HG03159 (cell line): ENCODE measurements around the gene NAT16.
A peak's percentile ranks its signal among the peaks of the same experiment; 100 is the strongest.

Experiments used
- ATAC-seq: cut with Tn5 transposase; IDR thresholded peaks from one replicate; pipeline ENCODE4 v1.9.1; 2021; ENCODE audit warnings: mild to moderate bottlenecking, moderate library complexity; ENCODE audit not compliant: unreplicated experiment

The NAT16 gene

DNA sequence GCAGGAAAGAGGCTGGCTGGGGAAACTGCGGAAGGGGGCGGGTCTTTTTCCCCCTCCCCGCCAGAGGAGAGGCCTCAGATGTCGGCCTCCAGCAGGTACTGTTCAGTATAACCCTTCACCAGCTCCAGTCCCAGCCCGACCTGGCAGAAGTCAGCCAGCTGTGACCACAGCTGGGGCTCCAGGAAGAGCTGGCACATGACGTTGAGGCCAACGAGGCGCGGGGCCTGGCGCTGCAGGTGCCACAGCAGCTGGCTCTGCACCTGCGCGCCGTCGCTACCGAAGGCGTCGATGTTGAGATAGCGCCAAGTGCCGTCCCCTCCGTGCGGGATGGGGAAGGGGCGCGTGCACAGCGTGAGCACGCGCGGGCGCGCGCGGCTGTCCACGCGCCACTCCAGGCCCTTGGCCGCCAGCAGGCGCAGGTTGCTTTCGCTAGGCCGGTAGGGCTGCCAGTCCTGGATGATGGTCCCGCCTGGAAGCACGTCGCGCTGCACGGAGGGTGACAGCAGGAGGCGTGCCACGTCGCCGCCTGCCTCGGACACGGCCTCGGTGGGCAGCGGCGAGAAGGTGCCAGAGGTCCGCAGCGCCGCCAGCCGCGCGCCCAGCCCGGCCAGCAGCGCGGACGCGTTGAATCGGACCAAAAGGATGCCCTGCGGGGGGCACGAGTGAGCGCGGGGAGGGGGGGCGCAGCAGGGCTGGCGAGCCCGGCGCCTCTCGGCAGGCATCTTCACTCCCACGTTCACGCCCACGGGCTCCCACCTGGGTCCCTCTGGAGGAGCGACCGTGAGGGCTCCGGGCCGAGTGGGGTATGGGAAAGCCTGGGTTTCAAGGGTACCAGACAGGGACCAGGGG is 7.9 kb downstream of the NAT16 start:
- no peak for ATAC-seq

DNA sequence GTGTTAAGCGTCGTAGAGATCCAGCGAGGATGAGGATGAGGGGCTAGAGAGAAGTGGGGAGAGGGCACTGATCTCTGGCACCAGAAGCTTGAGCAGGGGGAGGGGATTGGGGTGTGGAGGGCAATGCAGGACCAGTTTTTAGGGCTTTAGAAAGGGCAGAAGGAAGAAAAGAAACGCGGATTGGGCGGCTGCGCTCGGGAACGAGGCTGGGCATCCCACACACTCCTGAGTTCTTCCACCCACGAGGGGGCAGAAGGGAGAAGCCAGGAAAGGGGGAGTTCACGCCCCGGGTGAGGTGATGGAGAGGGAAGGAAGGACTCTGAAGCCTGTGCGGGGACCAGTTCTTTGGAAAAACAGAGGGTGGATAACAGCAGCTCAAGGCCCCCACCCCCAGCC is 8.7 kb downstream of the NAT16 start:
- ATAC-seq: no peak

DNA sequence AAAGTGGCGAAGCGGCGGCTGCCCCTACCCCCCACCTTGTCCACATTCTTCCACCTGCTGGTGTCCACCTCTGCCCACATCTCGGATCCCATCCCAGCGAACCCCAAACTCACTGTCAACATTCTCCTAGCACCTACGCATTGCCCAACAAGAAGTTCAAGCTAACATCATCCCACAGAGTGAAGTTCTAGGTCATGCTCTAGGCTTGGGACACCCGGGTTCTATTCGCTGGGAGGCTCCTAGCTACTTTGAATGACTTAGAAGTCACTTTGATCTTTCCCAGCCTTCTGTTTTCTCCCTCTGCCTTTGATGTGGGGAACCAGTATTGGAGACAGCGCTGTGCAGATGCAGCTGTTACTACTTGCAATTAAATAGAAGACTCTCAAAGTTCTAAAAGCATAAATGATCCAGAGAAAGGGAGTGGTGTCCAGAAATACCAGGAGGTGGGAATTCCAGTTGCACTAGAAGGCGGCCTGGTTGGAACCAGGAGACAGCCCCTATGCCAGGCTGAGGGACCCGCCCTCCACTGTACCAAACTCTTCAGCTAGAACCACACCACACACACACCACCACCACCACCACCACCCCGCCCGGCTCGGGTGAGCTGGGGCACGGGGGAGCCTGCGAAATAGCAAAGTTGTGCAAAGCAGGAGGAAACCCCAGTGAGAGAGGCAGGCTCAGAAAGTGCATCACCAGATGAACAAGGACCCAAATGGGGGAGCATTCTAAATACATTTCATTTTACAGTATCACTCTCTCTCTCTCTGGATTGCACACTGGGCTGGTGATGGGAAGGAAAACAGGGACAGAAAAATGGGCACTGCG is 9.3 kb downstream of the NAT16 start:
- ATAC-seq: no peak

DNA sequence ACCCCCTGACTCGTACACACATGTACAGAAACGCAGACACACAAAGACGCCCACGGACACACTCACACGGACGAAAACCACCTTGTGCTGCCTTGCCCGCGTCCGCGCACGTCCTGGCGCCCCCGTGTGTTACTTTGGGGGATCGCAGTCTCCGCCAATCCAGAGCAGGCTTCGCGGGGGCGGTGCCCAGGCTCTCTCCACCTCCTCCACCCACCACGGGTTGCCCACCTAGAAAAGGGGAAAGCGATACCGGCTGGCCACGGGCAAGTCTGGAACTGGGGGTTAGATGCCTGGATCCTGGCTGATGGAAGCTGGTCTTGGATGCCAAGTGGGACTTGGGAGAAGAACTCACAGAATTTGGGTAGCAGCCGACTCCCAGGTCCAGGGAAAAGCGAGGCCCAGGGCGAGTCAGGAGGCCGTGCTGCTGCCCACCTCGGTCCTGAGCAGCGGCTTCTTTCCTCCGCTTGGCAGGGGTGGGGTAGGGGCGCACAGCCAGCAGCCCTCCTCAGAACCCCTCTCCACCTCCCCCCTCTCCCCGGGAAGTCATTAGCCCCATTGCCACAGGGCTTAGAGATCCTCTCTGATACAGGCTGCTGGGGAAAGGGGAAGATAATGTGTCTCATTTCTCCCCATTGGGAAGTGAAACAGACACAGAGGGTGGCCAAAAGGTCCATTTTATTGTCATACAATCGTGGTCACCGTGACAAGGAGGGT is 10.1 kb downstream of the NAT16 start:
- ATAC-seq: no peak

DNA sequence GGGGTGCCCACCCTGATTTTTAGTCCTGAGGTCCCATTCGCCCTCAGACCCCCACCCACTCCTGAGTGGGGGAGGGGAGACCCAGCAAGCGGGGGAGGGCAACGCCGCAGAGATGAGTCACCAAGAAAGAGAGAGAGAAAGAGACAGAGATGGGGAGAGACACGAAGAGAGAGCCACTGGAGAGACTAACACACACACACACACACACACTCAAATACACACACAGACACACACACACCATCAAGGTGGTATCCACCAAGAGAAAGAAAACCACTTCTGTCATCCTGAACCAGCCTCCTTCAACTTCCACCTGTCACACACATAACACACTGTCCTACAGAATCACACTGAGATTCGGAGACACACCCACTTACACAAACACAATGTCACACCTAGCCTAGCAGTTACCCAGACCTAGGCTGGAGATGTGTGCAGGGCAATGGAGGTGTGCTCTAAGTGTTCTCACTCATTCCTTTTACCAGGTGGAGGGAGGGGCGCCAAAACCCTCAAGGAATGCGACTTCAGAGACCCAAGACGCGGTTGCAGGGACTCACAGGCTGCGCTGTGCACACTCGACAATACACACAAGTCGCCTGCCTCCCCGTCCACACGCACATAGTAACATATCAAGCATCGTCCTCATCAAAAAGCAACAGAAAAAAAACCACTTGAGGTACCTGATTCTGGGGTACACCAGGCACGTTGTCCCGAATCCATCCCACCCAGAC is 10.8 kb downstream of the NAT16 start:
- ATAC-seq: no peak

DNA sequence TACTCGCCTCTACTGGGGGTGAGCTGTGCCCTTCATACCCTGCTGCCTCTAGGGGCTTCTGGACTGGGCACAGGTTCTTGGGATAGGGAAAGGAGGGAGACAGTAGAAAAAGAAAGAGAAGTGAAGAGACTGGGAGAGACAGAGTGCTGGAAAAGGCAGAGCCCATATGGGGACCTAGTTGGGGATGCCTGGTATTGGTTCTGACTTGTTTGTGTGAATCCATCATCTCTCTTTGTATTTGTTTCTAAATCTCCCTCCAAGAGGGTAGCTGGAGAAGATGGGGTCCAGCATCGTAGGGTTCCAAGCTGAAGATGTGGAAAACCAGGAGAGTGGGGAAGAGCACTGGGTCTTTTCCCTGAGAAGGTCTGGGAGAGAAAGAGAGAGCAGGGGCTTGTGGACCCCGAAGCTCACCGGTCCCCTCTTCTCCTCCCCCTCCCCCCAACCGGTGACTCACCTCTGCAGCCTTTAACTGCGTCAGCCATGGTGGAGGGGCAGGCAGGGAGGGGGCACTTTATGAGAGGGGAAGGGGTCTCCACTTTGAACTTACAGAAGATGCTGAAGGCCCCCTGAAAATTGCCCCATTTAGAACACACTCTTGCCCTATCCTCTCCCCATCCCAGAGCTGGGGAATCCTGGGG is 11.6 kb downstream of the NAT16 start:
- ATAC-seq: no peak

DNA sequence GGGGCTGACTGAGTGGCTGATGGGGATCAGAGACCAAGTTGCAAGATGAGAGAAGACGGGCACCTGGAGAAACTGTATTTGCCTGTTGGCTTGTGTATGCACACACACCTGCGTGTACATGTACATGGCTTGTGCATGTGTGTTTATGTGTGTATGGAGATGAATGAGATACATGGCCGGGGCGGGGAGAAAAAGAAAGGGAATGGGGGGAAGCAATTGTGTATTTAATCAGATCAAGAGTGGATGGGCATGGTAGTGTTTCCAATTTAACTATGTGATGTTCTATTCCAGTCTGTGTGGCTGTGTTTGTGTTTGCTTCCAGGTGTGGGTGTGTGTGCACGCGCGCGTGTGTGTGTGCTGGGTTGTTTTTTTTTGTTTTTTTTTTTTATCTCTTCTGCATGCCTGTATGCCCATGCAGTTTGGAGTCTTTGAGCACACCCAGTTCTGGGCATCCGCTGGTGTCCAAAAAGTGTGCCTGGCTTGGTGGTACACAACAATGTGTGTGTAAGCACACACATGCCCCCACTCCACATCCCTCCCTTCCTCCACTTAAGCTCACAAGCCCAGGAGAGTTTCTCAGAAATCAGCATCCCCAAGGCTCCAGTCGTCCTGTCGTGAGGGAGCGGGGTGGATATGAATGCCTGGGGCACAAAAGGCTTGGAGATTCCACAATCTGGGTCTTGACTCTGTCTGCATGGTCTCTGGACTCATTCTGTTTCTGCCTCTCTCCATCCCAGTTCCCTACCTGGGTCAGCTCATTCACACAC is 12.3 kb downstream of the NAT16 start:
- ATAC-seq: no peak

DNA sequence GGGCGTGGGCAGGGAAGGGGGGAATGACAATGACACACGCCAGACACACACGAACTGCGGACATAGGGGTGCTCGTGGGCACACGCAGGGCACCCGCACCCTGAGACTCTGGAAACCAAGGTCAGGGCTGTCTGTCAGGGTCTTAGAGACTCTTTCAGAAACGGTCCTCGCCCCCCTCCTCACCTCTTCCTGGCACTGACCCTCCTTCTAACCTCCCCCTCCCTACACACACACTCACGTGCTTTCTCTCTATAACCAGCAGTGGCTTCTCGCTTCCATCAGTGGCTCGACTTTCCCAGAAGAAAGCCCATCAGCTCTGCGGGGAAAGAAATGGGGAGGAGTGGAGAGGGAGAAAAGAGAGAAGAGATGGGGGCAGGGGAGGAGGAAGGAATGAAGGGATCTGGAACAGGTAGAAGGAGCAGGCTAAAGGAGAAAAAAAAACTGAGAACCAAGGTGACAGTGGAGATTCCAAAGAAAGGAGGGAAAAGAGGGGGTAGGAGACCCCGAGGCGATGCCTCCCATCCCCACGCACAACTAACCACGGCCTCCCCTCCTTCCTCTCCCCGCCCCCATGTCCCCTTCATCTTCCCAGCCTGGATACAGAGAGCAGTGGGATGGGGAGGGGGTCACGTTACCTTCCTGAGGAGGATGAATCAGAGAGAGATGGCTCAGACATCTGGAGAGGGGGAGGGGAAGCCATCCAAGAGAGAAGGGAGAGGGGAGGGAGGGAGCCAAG is 13.0 kb downstream of the NAT16 start:
- ATAC-seq: no peak

DNA sequence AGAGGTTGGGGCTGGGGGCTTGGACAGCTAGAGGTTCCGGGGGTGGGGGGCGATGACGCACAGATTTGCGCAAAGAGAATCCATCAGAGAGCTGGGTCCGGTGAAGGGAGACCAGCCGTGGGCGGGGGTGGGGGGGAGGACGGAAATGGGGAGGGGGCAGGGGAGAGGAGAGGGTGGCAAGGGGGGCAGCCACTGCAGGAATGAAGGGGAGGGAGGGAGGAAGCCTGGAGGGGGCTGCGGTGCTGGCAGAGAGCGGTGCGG is 13.5 kb downstream of the NAT16 start:
- ATAC-seq: no peak

DNA sequence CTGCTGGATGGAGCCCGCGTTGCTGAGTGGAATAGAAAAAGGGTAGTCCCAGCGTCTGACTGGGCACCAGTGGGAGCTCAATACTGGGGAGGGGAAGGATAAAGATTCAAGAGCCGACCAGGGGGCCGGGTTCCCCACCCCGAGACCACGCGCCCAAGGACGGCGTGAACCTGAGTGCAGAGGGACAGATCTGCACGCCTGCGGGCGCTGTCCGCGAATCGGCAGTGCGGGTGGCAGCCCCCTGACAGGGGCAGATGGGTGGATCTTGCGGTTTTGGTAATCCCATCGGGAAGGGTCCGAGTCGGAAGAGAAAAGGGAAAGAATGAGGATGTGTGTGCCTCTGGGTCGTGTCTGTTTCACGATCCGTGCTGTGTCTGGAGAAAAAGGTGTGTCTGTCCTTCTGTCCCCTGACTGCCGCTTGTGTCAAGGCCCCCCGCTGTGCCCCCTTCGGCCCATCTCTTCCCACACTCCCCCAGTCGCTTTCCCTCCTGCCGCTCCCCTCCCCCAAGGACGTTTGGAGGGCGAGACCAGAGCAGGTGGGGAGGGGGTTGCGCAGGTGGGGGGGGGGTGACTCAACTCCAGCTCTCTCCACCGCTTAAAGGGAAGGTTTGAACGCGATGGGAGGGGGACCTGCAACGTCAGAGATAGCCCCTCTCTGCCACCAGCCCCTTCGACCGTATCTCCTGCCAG is 14.0 kb downstream of the NAT16 start:
- ATAC-seq: peak; percentile 3

DNA sequence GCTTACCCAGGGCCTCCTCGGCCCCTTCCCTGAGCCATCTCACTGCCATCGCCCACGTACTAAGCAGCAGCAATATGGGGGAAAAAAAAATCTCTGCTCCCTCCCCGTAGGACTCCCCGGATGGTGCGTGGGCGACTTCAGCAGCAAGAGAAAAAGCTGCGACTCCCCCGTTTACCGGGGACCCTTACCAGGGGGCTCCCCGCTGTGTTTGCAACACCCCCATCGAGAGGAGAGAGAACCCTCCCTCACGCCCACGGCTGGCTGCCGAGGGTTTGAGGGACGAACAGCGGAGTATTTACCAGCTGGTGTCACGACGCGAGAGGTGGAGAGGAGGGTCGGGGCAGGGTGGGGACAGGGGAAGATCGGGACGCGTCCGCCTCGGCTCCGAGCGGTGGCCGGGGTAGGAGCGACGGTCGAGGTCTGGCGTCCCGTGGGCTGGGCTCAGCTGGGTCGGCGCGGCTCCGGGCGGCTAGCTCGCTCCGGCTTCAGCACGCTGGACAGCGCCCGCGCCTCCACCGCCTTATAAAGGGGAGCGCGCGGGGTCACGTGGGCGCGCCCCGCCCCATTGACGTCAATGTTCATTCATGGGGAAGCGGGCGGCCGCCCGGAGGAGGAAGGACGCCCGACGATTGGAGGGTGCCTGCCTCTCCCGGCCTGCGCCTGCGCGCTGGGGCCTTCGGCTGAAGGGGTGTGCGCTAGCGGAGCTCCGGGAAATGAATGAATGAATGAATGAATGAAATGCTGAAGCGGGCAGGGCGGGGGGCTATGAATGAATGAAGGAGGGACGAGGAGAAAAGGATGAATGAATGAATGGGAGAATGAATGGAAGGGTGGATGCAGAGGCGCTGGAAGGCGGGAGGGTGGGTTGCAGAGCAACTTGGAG is 14.8 kb downstream of the NAT16 start, which contains the start of gene VGF:
VGF (minus strand) TSS at position 495 of the 883 bp plus-strand sequence. CDS start 726 bp downstream, outside the sequence.
- peak; percentile 70 for ATAC-seq

DNA sequence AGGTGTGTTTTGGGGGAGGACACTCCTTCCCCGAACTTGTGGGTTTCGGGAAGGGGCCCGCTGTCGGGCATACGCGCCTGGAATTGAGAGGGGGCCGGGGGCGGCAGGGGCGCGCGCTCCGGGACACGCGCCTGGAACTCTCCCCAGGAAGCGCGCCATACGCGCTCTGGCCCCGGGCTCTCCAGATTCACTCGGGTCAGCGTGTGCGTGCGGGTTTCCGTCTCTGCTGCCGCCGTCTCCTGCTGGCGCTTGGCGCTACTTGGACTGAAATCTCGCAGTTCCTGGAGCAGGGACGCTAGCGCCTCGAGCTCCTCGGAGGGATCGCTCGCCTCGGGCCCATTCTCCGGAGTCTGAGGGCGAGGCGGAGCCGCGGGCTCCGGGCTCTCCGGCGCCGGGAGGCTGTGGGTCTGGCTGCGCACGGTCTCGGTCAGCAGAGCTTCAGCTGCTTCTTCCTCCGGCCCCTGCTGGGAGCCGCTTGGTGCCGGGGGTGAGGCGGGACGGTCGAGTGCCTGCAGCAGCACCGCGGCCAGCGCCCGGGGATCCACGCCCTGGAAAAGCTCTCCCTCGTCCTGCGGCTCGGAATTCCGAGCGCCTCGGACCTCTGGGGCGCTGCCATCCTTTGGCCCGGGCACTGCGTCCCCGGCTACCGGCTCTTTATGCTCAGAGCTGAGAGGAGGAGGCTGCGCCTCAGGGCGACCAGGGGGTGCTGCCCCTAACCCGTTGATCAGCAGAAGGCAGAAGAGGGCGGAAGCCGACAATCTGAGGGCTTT is 15.8 kb downstream of the NAT16 start:
- no peak for ATAC-seq

DNA sequence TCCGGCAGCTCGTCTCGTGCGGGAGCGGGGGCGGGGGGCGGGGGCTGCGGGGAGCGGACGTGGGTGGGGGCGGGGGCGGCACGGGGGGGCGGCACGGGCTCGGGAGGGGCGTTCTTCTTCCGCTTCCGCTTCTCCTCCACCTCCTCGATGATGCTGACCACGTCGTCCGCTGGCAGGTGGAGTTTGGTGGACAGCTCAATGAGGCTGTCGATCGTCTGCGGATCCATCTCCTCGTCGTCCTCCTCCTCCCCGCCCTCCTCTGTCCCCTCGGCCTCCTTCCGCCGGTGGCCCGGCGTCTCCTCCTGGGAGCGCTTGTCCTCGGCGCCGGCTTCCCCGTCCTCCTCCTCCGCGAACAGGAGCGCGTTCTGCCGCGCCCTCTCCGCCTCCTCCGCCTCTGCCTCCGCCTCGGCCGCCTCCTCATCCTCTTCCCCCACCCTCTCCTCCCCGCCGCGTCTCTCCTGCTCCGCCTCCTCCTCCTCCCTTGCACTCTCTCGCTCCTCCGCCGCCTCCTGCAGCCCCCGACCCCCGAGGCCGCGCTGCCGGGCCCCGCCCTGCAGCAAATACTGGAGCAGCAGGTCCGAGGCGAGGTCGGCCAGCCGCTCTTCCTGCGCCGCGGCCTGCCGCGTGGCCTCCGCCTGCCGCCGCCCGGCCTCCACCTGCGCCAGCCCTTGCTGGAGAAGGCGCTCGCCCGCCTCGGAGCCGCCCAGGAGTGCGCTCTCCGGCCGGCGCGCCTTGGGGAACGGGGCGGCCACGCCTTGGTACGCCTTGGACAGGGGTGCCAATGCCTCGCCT is 16.6 kb downstream of the NAT16 start:
- ATAC-seq: no peak

DNA sequence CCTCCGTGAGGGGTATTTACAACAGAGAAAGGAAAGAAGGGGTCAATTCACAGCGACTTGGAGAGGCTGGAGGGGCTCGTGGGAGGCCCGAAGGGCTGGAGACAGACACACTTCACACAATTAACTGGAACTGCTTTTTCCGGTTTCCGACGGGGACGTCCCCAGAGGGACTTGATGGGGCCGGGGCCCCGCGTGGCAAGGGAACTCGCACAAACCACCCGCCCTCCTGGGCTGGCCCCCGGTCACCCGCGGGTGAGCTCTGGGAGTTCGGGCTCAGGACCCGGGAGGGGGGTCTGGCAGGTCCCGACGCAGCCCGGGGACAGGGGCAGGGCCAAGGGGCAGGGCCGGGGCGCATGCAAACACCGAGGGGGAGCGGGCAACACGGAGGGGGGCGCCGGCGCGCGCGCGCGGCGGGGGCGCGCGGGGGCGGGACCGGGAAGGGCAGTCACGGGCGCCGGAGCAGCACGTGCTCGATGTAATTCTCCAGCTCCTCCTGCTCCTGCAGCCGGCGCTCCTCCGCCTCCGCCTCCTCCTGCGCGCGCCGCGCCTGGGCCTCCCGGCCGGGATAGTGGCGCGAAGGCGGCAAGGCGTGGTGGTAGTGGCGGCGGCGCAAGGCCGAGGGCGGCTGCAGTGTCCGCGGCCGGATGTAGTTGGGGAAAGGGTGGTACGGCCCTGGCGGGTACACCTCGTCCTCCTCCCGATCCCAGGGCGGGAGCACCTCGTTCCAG is 17.4 kb downstream of the NAT16 start:
- ATAC-seq: no peak
